Skeletal muscle tissue (tissue), 5 donors: ENCODE data around the gene TXNDC12. TPM values are rescaled to one million over a fixed set of nuclear protein-coding genes. Genes with fewer than 3 reads are reported as not detected.

Experiments
- H3K27ac ChIP-seq: one replicate; pipeline ENCODE4 v1.7.0; 2013; ENCODE audit warnings: mild to moderate bottlenecking, low read depth, low read length, inconsistent platforms
- H3K27me3 ChIP-seq, 3 donors: one replicate each; pipeline ENCODE4 v1.7.0; 2013; ENCODE audit warnings: low read length in 3 of 3; ENCODE audit not compliant: control insufficient read depth in 3 of 3, insufficient read depth in 3 of 3
- H3K36me3 ChIP-seq, 3 donors: one replicate each; pipeline ENCODE4 v1.7.0; 2013; ENCODE audit warnings: low read length in 3 of 3; ENCODE audit not compliant: control insufficient read depth in 3 of 3, insufficient read depth in 3 of 3
- H3K4me1 ChIP-seq, 3 donors: one replicate each; pipeline ENCODE4 v1.7.0; 2013; ENCODE audit warnings: low read length in 3 of 3, mild to moderate bottlenecking in 3 of 3; ENCODE audit not compliant: control insufficient read depth in 3 of 3, insufficient read depth in 3 of 3
- H3K4me3 ChIP-seq, 3 donors: one replicate each; pipeline ENCODE4 v1.7.0; 2013; ENCODE audit warnings: low read length in 3 of 3
- H3K9ac ChIP-seq, 3 donors: one replicate each; pipeline ENCODE4 v1.7.0; 2013; ENCODE audit warnings: low read length in 3 of 3, mild to moderate bottlenecking in 3 of 3, moderate library complexity in 2 of 3, low read depth in 1 of 3
- H3K9me3 ChIP-seq, 3 donors: one replicate each; pipeline ENCODE4 v1.7.0; 2013; ENCODE audit warnings: low read length in 3 of 3; ENCODE audit not compliant: control insufficient read depth in 3 of 3
- small RNA-seq: library from RNA; depleted of rRNA; stranded (forward); fragments of <200 nt; gene quantifications from one replicate; pipeline ENCODE3, GENCODE V24; 2014
- total RNA-seq: library from RNA; depleted of rRNA; stranded (reverse); fragments of >200 nt; gene quantifications from one replicate; pipeline ENCODE4 v1.2.3, GENCODE V29; 2014
- donor health status: Osteomylitis.

TXNDC12 gene
- total RNA-seq, 1 donor from 2014 or later: 6.8 TPM

DNA sequence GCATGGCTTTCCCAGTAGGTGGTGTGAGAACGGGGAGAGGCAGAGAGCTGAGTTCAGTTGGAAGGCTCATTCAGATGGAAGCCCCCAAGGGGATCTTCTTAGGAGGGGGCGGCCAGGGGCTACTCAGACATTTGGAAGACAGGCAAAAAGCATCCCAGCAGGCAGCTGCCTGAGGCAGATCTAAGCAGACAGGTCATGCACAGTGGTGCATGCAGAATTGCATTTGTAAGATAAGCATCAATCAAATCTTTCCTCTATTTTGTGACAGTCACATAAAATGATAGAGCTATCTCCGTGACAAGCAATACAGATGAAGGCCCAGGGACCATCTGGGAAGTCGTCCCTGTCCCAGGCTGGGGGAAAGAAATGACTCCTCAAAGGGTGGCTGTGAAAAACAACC, 68.3 kb downstream of the TXNDC12 start:
- Histone ChIP-seq H3K36me3 (no peaks in the 10 kb centered on the region), H3K27ac (no peak overlapping the region), H3K9ac (no peak overlapping the region), H3K4me3 (no peak overlapping the region), H3K9me3 (no peaks in the 10 kb centered on the region), H3K27me3 (peaks cover 12 to 27% (median 24%) of the 10 kb centered on the region in 3 donors), H3K4me1 (no peaks in the 10 kb centered on the region)

DNA sequence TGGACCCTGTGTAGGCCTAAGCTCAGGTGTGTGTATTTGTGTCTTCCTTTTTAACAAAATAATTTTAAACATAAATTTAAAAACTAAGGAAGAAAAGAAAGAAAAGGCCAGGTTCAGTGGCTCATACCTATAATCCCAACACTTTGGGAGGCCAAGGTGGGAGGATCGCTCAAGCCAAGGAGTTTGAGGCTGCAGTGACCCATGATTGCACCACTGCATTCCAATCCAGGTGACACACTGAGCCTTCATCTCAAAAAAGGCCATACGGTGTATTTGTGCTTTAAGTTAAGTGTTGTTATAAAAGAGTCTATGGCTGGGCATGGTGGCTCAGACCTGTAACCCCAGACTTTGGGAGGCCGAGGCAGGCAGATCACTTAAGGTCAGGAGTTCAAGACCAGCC, 72.8 kb downstream of the TXNDC12 start:
- peaks cover 0 to 3% (median 0%) of the 10 kb centered on the region in 3 donors for H3K27me3 ChIP-seq
- H3K36me3 ChIP-seq: no peaks in the 10 kb centered on the region
- H3K9me3 ChIP-seq: no peaks in the 10 kb centered on the region
- no peak overlapping the region for H3K9ac ChIP-seq
- H3K27ac ChIP-seq: no peak overlapping the region
- no peak overlapping the region for H3K4me3 ChIP-seq
- H3K4me1 ChIP-seq: no peaks in the 10 kb centered on the region

DNA sequence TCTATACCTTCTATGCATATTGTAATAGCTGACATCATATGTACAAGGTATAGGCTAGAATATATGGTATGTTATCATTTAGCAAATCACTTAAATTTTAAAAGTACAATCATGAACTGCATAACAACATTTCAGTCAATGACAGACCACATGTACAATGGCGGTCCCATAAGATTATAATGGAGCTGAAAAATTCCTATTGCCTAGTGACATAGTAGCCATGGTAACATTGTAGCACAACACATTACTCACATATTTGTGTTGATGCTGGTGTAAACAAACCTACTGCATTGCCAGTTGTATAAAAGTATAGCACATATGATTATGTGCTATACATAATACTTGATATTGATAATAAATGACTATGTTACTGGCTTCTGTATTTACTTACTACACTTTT, 73.4 kb downstream of the TXNDC12 start:
- no peak overlapping the region for H3K9ac ChIP-seq
- no peaks in the 10 kb centered on the region for H3K36me3 ChIP-seq
- no peaks in the 10 kb centered on the region for H3K9me3 ChIP-seq
- H3K27ac ChIP-seq: no peak overlapping the region
- H3K4me3 ChIP-seq: no peak overlapping the region
- H3K4me1 ChIP-seq: no peaks in the 10 kb centered on the region
- H3K27me3 ChIP-seq: peaks cover 0 to under 1% (median 0%) of the 10 kb centered on the region in 3 donors

GRCh38 chr1:51978099-51978498, 76.9 kb downstream of the TXNDC12 start:
- Histone ChIP-seq H3K27me3 (no peaks in the 10 kb centered on the region), H3K27ac (no peak overlapping the region), H3K36me3 (no peaks in the 10 kb centered on the region), H3K4me1 (no peaks in the 10 kb centered on the region), H3K9ac (no peak overlapping the region), H3K9me3 (no peaks in the 10 kb centered on the region), H3K4me3 (no peak overlapping the region)

DNA sequence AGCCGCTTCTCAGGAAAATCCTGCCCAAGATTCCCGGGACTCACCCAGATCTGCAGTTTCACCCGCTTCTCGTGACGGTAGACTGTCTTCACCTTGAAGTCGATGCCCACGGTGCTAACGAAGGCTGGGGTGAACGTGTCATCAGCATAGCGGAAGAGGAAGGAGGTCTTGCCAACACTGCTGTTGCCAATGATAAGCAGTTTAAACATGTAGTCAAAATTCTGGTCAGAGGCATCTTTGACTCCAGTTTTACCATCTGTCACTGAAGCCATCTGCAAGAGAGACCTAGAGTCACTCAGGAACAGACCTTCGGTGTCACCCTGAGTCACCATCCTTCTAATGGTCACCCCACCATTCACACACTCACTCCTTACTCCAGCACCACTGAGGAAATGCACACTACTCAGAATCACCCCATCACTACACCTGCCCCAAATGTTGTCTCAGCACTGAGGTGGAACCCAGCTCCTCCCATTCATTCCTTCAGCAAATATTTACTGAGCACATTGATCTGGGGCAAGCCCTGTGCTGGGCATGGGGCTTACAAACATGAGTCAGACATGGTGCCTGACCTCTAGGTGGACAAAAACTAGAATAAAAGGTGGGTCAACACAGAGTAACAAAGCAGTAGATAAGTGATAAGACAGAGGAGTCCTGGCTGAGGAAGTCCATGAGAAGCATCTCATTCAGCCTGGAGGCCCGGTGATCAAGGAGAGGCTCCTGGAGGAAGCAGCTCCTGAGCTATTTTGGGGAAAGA, 78.0 kb downstream of the TXNDC12 start:
- H3K27me3 ChIP-seq: no peaks in the 10 kb centered on the region
- no peaks in the 10 kb centered on the region for H3K4me1 ChIP-seq
- H3K4me3 ChIP-seq: no peak overlapping the region
- no peak overlapping the region for H3K27ac ChIP-seq
- H3K36me3 ChIP-seq: no peaks in the 10 kb centered on the region
- no peak overlapping the region for H3K9ac ChIP-seq
- no peaks in the 10 kb centered on the region for H3K9me3 ChIP-seq

DNA sequence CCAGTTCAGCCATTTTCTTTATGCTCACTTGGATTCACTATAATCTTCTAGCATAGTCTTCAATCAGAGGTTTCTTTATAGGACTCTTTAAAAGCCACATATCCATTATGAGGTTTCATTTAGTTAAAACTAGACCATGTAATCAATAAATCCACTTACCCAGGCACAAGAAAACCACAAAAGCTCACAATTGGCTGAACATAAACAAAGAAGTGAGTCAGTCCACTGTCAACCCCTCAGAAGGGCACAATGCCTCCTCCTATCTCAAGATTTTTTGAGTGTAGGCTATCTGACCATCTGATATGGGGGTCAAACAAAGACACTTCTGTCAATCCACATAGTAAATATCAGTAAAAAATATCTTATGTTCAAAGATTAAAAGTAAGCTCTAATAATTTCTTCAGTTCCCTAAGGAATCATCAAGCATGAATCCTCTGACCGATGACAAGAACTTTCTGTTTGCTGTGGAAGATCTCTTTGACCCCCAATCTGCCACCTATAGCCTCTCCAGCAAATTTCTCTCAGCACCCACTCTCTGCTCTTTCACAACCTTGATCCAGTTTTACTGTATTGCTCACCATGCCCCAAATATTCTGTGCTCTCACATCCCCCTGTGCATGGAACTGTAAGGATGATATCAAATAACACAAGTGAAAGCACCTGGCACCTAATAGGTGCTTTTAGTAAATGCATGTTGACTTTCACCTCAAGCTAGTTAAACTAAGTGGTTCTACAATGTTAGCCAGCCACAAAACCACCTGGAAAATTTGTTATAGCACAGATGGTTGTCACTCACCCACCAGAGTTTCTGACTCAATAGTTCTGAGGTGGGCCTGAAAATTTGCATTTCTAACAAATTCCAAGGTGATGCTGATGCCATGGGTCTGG, 81.2 kb downstream of the TXNDC12 start:
- no peaks in the 10 kb centered on the region for H3K36me3 ChIP-seq
- H3K4me3 ChIP-seq: no peak overlapping the region
- no peaks in the 10 kb centered on the region for H3K27me3 ChIP-seq
- H3K9ac ChIP-seq: no peak overlapping the region
- H3K27ac ChIP-seq: no peak overlapping the region
- no peaks in the 10 kb centered on the region for H3K4me1 ChIP-seq
- no peaks in the 10 kb centered on the region for H3K9me3 ChIP-seq

Small RNAs within 50 kb of the gene (small RNA-seq; reads per million reads assigned to genes)
- not detected for gene RN7SL290P
- gene RNA5SP48: not detected

Other genes starting within 250 kb of the TXNDC12 start
- 83.0 TPM for gene NRDC, start 176.5 kb downstream of the TXNDC12 start, total RNA-seq
- gene RAB3B, start 64.5 kb downstream of the TXNDC12 start, total RNA-seq: under 0.01 TPM
- 5.7 TPM for gene KTI12, start 21.4 kb downstream of the TXNDC12 start, total RNA-seq
- 53.2 TPM for gene BTF3L4, start 1.1 kb upstream of the TXNDC12 start, total RNA-seq
- gene ZFYVE9, start 86.9 kb upstream of the TXNDC12 start, total RNA-seq: 33.9 TPM